Ovary (tissue), 3 donors: ENCODE measurements around the gene AQP7.

ENCODE experiments used
- POLR2A ChIP-seq: fragments of 450-650 bp; IDR thresholded peaks from one replicate; pipeline ENCODE4 v1.6.1; 2017; ENCODE audit warnings: antibody characterized with exemption, mild to moderate bottlenecking, moderate library complexity
- TF ChIP-seq, protein P1 (sequence below), 3 donors: fragments of 450-650 bp in 2 of 3; fragments of 200-600 bp in 1 of 3; IDR thresholded peaks; one replicate each; pipeline versions ENCODE4 v1.5.1 to v1.8.0; 2016 to 2022; ENCODE audit warnings: antibody characterized with exemption in 3 of 3, mild to moderate bottlenecking in 1 of 3
- donor health status: DM: no; HTN: no; CAD: no.

DNA sequence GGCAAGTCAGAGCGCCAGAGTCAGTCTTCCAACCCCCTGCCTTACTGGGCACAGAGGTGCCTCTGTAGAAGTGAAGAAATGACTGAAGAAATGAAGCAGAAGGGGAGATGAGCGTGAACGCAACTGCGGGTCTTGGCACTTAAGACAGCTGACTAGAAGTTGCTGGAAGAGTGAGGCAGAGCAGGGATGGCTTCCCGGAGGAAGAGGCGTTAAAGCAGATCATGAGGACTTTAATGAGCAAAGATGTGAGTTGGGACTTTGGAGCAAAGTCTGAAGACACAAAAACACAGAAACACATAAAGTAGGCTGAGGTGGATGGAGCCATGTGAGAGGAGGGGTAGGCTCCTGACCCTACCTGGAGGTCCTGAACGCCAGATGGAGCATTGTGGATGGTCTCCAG, 37.8 kb upstream of the AQP7 start:
- TF ChIP-seq POLR2A = no peak
- TF ChIP-seq, protein P1, sequence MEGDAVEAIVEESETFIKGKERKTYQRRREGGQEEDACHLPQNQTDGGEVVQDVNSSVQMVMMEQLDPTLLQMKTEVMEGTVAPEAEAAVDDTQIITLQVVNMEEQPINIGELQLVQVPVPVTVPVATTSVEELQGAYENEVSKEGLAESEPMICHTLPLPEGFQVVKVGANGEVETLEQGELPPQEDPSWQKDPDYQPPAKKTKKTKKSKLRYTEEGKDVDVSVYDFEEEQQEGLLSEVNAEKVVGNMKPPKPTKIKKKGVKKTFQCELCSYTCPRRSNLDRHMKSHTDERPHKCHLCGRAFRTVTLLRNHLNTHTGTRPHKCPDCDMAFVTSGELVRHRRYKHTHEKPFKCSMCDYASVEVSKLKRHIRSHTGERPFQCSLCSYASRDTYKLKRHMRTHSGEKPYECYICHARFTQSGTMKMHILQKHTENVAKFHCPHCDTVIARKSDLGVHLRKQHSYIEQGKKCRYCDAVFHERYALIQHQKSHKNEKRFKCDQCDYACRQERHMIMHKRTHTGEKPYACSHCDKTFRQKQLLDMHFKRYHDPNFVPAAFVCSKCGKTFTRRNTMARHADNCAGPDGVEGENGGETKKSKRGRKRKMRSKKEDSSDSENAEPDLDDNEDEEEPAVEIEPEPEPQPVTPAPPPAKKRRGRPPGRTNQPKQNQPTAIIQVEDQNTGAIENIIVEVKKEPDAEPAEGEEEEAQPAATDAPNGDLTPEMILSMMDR (IDR thresholded peaks at IDR 0.05) = no peak
